ENCODE data around the gene PSMC1.
"Not testable (repeated sequence)": the region's sequence is repeated elsewhere in the genome, so short reads cannot be mapped to it uniquely, and the experiment has no call there.

The PSMC1 gene
- long read RNA-seq, full-length matches to known transcripts, result 770 of 820 reads
- long read RNA-seq, partial matches to known transcripts, result 29 of 820 reads
- long read RNA-seq, other reads (novel, unspliced or antisense), result 21 of 820 reads

DNA sequence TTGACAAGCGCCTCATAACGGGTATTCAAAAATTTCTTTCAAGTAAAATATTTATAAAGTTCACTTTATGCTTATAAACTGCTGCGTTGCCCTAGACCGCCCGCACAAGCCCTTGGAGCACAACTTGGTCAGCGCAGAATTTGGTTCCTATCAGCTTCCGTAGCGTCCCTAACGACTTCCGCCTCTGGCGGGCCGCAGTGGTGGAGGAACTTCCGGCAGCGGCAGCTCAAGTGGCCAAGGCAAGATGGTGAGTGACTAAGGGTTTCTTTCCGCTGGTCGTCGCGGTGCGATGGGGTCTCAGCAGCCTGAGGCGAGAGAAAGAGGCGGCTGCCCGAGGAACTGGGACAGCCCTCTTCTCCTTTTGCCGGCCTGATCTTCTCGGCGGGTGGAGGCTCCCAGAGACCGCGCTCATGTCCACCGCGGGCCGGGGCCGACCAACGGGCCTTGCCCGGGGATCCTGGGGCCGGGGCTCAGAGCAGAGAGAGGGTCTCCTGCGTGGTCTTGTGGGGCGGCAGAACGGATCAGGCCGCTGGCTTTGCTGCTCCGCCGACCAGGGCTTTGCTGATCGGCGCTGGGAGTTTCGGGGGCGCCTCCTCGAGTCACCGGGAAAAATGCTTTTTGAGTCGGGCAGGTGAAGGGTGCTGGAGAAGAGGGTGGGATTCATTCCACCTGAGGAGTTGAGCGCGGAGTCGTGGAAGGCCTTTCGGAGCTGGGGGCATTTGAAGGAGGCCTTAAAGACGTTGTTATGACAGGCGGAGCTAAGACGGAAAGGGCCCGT lies at the start of gene PSMC1:
Gene PSMC1 (plus strand): TSS at position 200 of the 778 bp plus-strand sequence. CDS start 45 bp downstream, at position 245.
- DNase-seq (ENCODE audit: low read depth in 1 of 2, low spot score in 1 of 2), result peak; percentile 93
- peak within 1 kb of the TSS; percentile 90 for H3K4me3 ChIP-seq (replicated peaks; ENCODE audit: insufficient read depth, low read length)
- TF ChIP-seq, protein P1, sequence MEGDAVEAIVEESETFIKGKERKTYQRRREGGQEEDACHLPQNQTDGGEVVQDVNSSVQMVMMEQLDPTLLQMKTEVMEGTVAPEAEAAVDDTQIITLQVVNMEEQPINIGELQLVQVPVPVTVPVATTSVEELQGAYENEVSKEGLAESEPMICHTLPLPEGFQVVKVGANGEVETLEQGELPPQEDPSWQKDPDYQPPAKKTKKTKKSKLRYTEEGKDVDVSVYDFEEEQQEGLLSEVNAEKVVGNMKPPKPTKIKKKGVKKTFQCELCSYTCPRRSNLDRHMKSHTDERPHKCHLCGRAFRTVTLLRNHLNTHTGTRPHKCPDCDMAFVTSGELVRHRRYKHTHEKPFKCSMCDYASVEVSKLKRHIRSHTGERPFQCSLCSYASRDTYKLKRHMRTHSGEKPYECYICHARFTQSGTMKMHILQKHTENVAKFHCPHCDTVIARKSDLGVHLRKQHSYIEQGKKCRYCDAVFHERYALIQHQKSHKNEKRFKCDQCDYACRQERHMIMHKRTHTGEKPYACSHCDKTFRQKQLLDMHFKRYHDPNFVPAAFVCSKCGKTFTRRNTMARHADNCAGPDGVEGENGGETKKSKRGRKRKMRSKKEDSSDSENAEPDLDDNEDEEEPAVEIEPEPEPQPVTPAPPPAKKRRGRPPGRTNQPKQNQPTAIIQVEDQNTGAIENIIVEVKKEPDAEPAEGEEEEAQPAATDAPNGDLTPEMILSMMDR (IDR thresholded peaks at IDR 0.05; ENCODE audit: insufficient read depth, low read length), result no peak
- TF ChIP-seq POLR2AphosphoS5 (IDR thresholded peaks at IDR 0.05; ENCODE audit: low read depth), result peak; percentile 84
- TF ChIP-seq, protein P2, sequence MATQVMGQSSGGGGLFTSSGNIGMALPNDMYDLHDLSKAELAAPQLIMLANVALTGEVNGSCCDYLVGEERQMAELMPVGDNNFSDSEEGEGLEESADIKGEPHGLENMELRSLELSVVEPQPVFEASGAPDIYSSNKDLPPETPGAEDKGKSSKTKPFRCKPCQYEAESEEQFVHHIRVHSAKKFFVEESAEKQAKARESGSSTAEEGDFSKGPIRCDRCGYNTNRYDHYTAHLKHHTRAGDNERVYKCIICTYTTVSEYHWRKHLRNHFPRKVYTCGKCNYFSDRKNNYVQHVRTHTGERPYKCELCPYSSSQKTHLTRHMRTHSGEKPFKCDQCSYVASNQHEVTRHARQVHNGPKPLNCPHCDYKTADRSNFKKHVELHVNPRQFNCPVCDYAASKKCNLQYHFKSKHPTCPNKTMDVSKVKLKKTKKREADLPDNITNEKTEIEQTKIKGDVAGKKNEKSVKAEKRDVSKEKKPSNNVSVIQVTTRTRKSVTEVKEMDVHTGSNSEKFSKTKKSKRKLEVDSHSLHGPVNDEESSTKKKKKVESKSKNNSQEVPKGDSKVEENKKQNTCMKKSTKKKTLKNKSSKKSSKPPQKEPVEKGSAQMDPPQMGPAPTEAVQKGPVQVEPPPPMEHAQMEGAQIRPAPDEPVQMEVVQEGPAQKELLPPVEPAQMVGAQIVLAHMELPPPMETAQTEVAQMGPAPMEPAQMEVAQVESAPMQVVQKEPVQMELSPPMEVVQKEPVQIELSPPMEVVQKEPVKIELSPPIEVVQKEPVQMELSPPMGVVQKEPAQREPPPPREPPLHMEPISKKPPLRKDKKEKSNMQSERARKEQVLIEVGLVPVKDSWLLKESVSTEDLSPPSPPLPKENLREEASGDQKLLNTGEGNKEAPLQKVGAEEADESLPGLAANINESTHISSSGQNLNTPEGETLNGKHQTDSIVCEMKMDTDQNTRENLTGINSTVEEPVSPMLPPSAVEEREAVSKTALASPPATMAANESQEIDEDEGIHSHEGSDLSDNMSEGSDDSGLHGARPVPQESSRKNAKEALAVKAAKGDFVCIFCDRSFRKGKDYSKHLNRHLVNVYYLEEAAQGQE (IDR thresholded peaks at IDR 0.05; ENCODE audit: insufficient replicate concordance, low read depth), result peak; percentile 41
- TF ChIP-seq SPI1 (IDR thresholded peaks at IDR 0.05; ENCODE audit: borderline replicate concordance, low read depth), result peak; percentile 53; the same call in 1 of the 2 replicates
- TF ChIP-seq GABPA (IDR thresholded peaks at IDR 0.05; ENCODE audit: low read depth), result peak; percentile 94

DNA sequence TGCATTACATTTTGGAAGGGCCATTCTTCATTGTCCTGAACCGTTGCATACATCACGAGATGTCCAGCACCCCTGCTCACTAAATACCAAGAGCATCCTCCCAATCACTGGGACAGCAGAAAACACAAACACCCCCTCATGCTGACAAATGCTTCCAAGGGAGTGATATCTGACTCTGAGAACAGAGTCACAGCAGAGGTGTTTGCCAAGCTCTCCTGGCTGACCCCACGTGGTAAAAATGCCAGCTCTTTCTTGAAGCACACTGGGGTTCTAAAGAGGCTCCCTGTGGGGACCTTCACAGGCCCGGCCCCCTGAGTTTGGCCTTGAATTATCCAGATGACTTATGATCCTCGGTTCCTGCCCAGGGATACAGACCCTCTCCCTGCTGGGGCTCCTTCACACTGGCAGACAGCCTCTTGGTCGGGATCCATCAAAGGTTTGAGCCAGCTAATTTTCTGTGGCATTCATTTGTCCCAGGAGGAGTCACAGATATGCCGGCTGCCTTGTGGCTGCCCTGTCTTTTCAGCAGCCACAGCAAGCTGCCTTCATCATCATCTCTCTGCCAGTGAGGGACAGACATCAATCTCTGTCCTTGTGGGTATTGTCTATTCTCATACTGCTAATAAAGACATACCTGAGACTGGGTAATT lies 43.1 kb upstream of the PSMC1 start:
- Histone ChIP-seq H3K27me3 (ENCODE audit: insufficient read depth, poor library complexity, severe bottlenecking) (no peaks in the 10 kb centered on the region), H3K4me3 (replicated peaks; ENCODE audit: insufficient read depth, low read length) (no peak overlapping the region), H3K27ac (replicated peaks) (no peak overlapping the region)
- DNase-seq (ENCODE audit: low read depth in 1 of 2, low spot score in 1 of 2), result no peak
- no peak for TF ChIP-seq SPI1 (IDR thresholded peaks at IDR 0.05; ENCODE audit: borderline replicate concordance, low read depth)
- TF ChIP-seq, protein P1 (IDR thresholded peaks at IDR 0.05; ENCODE audit: insufficient read depth, low read length), result no peak
- TF ChIP-seq POLR2AphosphoS5 (IDR thresholded peaks at IDR 0.05; ENCODE audit: low read depth), result no peak
- TF ChIP-seq, protein P2 (IDR thresholded peaks at IDR 0.05; ENCODE audit: insufficient replicate concordance, low read depth), result no peak
- TF ChIP-seq GABPA (IDR thresholded peaks at IDR 0.05; ENCODE audit: low read depth), result no peak

More for the DNA sequence above, at the start of gene PSMC1:
- Histone ChIP-seq H3K27me3 (ENCODE audit: insufficient read depth, poor library complexity, severe bottlenecking) (no peaks in the 10 kb centered on the region), H3K27ac (replicated peaks) (peak within 1 kb of the TSS; percentile 98)

DNA sequence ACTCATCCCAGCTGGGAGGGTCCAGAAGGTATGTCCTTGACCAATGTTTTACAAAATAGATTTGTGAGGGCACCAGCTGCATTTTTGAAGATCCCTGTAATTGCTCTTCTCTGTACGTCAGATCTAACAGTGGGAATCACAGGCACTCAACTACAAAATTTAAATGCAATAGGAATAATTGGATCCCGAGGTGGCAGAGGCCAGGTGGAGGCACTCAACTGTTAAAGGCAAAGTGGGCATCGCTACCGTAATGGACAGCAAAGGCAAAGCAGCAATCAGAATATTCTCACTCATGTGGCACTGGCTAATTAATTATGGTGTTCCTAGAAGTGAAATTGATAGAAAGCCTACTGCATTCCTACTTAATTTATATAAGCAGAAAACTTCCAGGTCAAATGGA lies 27.9 kb upstream of the PSMC1 start:
- Histone ChIP-seq H3K4me3 (replicated peaks; ENCODE audit: insufficient read depth, low read length) (no peak overlapping the region), H3K27ac (replicated peaks) (no peak overlapping the region), H3K27me3 (ENCODE audit: insufficient read depth, poor library complexity, severe bottlenecking) (no peaks in the 10 kb centered on the region)
- TF ChIP-seq, protein P2 (IDR thresholded peaks at IDR 0.05; ENCODE audit: insufficient replicate concordance, low read depth), result no peak
- TF ChIP-seq SPI1 (IDR thresholded peaks at IDR 0.05; ENCODE audit: borderline replicate concordance, low read depth) (no peak), POLR2AphosphoS5 (IDR thresholded peaks at IDR 0.05; ENCODE audit: low read depth) (no peak), GABPA (IDR thresholded peaks at IDR 0.05; ENCODE audit: low read depth) (no peak)
- TF ChIP-seq, protein P1 (IDR thresholded peaks at IDR 0.05; ENCODE audit: insufficient read depth, low read length), result no peak
- DNase-seq (ENCODE audit: low read depth in 1 of 2, low spot score in 1 of 2), result no peak

DNA sequence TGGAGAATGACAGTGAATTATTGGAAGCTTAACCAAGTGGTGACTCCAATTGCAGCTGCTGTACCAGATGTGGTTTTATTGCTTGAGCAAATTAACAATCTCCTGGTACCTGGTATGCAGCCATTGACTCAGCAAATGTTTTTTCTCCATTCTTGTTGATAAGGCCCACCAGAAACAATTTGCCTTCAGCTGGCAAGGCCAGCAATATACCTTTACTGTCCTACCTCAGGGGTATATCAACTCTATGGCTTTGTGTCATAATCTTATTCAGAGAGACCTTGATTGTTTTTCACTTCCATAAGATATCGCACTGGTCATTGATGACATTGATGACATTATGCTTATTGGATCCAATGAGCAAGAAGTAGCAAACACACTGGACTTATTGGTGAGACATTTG lies 26.4 kb upstream of the PSMC1 start:
- H3K27ac ChIP-seq (replicated peaks); DNase-seq (ENCODE audit: low read depth in 1 of 2, low spot score in 1 of 2); H3K4me3 ChIP-seq (replicated peaks; ENCODE audit: insufficient read depth, low read length); H3K27me3 ChIP-seq (ENCODE audit: insufficient read depth, poor library complexity, severe bottlenecking): not testable (repeated sequence)
